ENCODE measurements around the gene DPPA5. TPM values are rescaled to one million over a fixed set of nuclear protein-coding genes. Genes with fewer than 3 reads are reported as not detected.
A peak's percentile ranks its signal among the peaks of the same experiment; 100 is the strongest.
"Not testable (repeated sequence)": the region's sequence is repeated elsewhere in the genome, so short reads cannot be mapped to it uniquely, and the experiment has no call there.

Gene DPPA5
- polyA plus RNA-seq, 1 donor (not counting 4 experiments of a cell fraction or from before 2014, with no cell fraction given) = not detected

DNA sequence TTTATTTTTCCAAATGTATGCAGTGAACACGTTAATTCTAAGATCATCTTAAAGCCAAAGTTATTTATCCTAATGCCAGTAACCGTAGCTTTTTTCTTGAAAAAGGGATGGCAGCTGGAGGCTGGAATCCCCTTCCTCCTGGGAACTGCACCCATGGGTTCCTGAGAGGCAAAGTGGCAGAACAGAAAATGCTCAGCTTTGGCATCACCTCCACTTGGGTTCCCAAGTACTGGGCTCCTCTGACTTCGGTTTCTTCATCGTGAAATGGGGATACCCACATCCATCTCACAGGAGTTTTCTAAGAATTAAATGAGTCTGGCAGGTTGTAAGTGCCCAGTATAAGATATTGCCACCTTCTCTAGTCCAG is 34.3 kb upstream of the DPPA5 start:
- H2AFZ ChIP-seq (ENCODE audit: control insufficient read depth, low read length) = peak overlapping the region; percentile 85
- dilution Hi-C loops (cut with MboI; ENCODE audit: extremely low pct_ligation_motif_present, low sequenced_read_pairs) = no loop called here
- FAIRE-seq = peak; percentile 44
- no peak for DNase-seq (ENCODE audit: low read depth, low spot score)
- no peaks in the 10 kb centered on the region for H3K9me1 ChIP-seq (ENCODE audit: control insufficient read depth, extremely low read depth, insufficient read depth, low read length)
- H3K4me1 ChIP-seq (ENCODE audit: control insufficient read depth, extremely low read depth, insufficient read depth, low read length) = peaks cover 4% of the 10 kb centered on the region
- peak overlapping the region; percentile 45 to 65 (median 61) for H3K4me3 ChIP-seq (ENCODE audit: control insufficient read depth in 2 of 3, extremely low read depth in 1 of 3, insufficient read depth in 2 of 3, low read depth in 1 of 3, low read length in 3 of 3)
- H3K9me3 ChIP-seq (ENCODE audit: control insufficient read depth, low read depth, low read length) = no peaks in the 10 kb centered on the region
- H3K79me2 ChIP-seq (ENCODE audit: control insufficient read depth, insufficient read depth, low read length) = no peaks in the 10 kb centered on the region
- H3K27ac ChIP-seq (ENCODE audit: control insufficient read depth, insufficient read depth, low read length) = no peak overlapping the region
- TF ChIP-seq CTCF (optimal IDR thresholded peaks at IDR 0.05 in 1 of 3, IDR thresholded peaks at IDR 0.05 in 1 of 3, conservative IDR thresholded peaks at IDR 0.05 in 1 of 3; ENCODE audit: extremely low read depth in 1 of 3, insufficient read depth in 2 of 3, low read length in 3 of 3) (no peak), EZH2 (IDR thresholded peaks at IDR 0.05; ENCODE audit: low read length) (no peak)
- H3K27me3 ChIP-seq (ENCODE audit: control insufficient read depth, extremely low read depth, insufficient read depth, low read length) = no peaks in the 10 kb centered on the region
- H4K20me1 ChIP-seq (ENCODE audit: control insufficient read depth, extremely low read depth, insufficient read depth, low read length) = no peaks in the 10 kb centered on the region
- H3K9ac ChIP-seq (ENCODE audit: control insufficient read depth, extremely low read depth, insufficient read depth, low read length) = peak overlapping the region; percentile 61
- no peaks in the 10 kb centered on the region for H3K36me3 ChIP-seq (ENCODE audit: control insufficient read depth in 2 of 2, extremely low read depth in 1 of 2, insufficient read depth in 2 of 2, low read length in 2 of 2)
- H3K4me2 ChIP-seq (ENCODE audit: control insufficient read depth, extremely low read depth, insufficient read depth, low read depth, low read length) = peak overlapping the region; percentile 81

- Histone ChIP-seq H3K4me1 (ENCODE audit: control insufficient read depth, extremely low read depth, insufficient read depth, low read length) (no peaks in the 10 kb centered on the region), H3K27me3 (ENCODE audit: control insufficient read depth, extremely low read depth, insufficient read depth, low read length) (no peaks in the 10 kb centered on the region), H3K9ac (ENCODE audit: control insufficient read depth, extremely low read depth, insufficient read depth, low read length) (no peak overlapping the region), H3K9me1 (ENCODE audit: control insufficient read depth, extremely low read depth, insufficient read depth, low read length) (no peaks in the 10 kb centered on the region), H3K9me3 (ENCODE audit: control insufficient read depth, low read depth, low read length) (no peaks in the 10 kb centered on the region), H2AFZ (ENCODE audit: control insufficient read depth, low read length) (no peak overlapping the region), H4K20me1 (ENCODE audit: control insufficient read depth, extremely low read depth, insufficient read depth, low read length) (no peaks in the 10 kb centered on the region), H3K36me3 (ENCODE audit: control insufficient read depth in 2 of 2, extremely low read depth in 1 of 2, insufficient read depth in 2 of 2, low read length in 2 of 2) (no peaks in the 10 kb centered on the region), H3K4me2 (ENCODE audit: control insufficient read depth, extremely low read depth, insufficient read depth, low read depth, low read length) (no peak overlapping the region), H3K4me3 (ENCODE audit: control insufficient read depth in 2 of 3, extremely low read depth in 1 of 3, insufficient read depth in 2 of 3, low read depth in 1 of 3, low read length in 3 of 3) (no peak overlapping the region), H3K79me2 (ENCODE audit: control insufficient read depth, insufficient read depth, low read length) (no peaks in the 10 kb centered on the region), H3K27ac (ENCODE audit: control insufficient read depth, insufficient read depth, low read length) (no peak overlapping the region)
- FAIRE-seq (no peak), DNase-seq (ENCODE audit: low read depth, low spot score) (no peak)
- no peak for TF ChIP-seq EZH2 (IDR thresholded peaks at IDR 0.05; ENCODE audit: low read length)
- no peak for TF ChIP-seq CTCF (optimal IDR thresholded peaks at IDR 0.05 in 1 of 3, IDR thresholded peaks at IDR 0.05 in 1 of 3, conservative IDR thresholded peaks at IDR 0.05 in 1 of 3; ENCODE audit: extremely low read depth in 1 of 3, insufficient read depth in 2 of 3, low read length in 3 of 3)
- dilution Hi-C loops (cut with MboI; ENCODE audit: extremely low pct_ligation_motif_present, low sequenced_read_pairs) = no loop called here
Observed at GRCh38 chr6:73382462-73383113, 28.5 kb upstream of the DPPA5 start.

GRCh38 chr6:73381531-73381930 is 27.5 kb upstream of the DPPA5 start:
- FAIRE-seq; H2AFZ ChIP-seq (ENCODE audit: control insufficient read depth, low read length); dilution Hi-C loops (cut with MboI; ENCODE audit: extremely low pct_ligation_motif_present, low sequenced_read_pairs): not testable (repeated sequence)

More at GRCh38 chr6:73381531-73381930, 27.5 kb upstream of the DPPA5 start:
- not testable (repeated sequence) for H4K20me1 ChIP-seq (ENCODE audit: control insufficient read depth, extremely low read depth, insufficient read depth, low read length); H3K27me3 ChIP-seq (ENCODE audit: control insufficient read depth, extremely low read depth, insufficient read depth, low read length); H3K4me3 ChIP-seq (ENCODE audit: control insufficient read depth in 2 of 3, extremely low read depth in 1 of 3, insufficient read depth in 2 of 3, low read depth in 1 of 3, low read length in 3 of 3); H3K9me1 ChIP-seq (ENCODE audit: control insufficient read depth, extremely low read depth, insufficient read depth, low read length); H3K36me3 ChIP-seq (ENCODE audit: control insufficient read depth in 2 of 2, extremely low read depth in 1 of 2, insufficient read depth in 2 of 2, low read length in 2 of 2); H3K9ac ChIP-seq (ENCODE audit: control insufficient read depth, extremely low read depth, insufficient read depth, low read length); H3K4me2 ChIP-seq (ENCODE audit: control insufficient read depth, extremely low read depth, insufficient read depth, low read depth, low read length); H3K79me2 ChIP-seq (ENCODE audit: control insufficient read depth, insufficient read depth, low read length); H3K27ac ChIP-seq (ENCODE audit: control insufficient read depth, insufficient read depth, low read length); H3K9me3 ChIP-seq (ENCODE audit: control insufficient read depth, low read depth, low read length); H3K4me1 ChIP-seq (ENCODE audit: control insufficient read depth, extremely low read depth, insufficient read depth, low read length); DNase-seq (ENCODE audit: low read depth, low spot score)

Data from keratinocyte (primary cell).